Fibroblast of lung (primary cell): ENCODE measurements around the gene RTN4IP1. TPM values are rescaled to one million over a fixed set of nuclear protein-coding genes. Genes with fewer than 3 reads are reported as not detected.
"Not testable (repeated sequence)": the region's sequence is repeated elsewhere in the genome, so short reads cannot be mapped to it uniquely, and the experiment has no call there.

ENCODE experiments used
- DNase-seq, 2 donors: peaks; one replicate each; pipeline versions ENCODE4 v3.0.0 to v3.0.0-alpha.2; 2010; ENCODE audit warnings: low read depth in 2 of 2
- H2AFZ ChIP-seq: 2 replicates; pipeline ENCODE4 v1.5.1; 2012; ENCODE audit warnings: low read length, control low read depth, inconsistent platforms
- H3K27ac ChIP-seq: 2 replicates; pipeline ENCODE4 v1.5.1; 2011; ENCODE audit warnings: low read length, control low read depth; ENCODE audit not compliant: insufficient read depth
- H3K27me3 ChIP-seq: 2 replicates; pipeline ENCODE4 v1.5.1; 2011; ENCODE audit warnings: mild to moderate bottlenecking, low read length; ENCODE audit not compliant: control insufficient read depth, insufficient read depth
- H3K36me3 ChIP-seq: 2 replicates; pipeline ENCODE4 v1.5.1; 2011; ENCODE audit warnings: low read length; ENCODE audit not compliant: control insufficient read depth, insufficient read depth
- H3K4me1 ChIP-seq: 2 replicates; pipeline ENCODE4 v1.5.1; 2011; ENCODE audit warnings: low read length; ENCODE audit not compliant: control insufficient read depth, insufficient read depth; ENCODE audit errors: extremely low read depth
- H3K4me2 ChIP-seq: 2 replicates; pipeline ENCODE4 v1.5.1; 2011; ENCODE audit warnings: low read length, control low read depth; ENCODE audit not compliant: insufficient read depth; ENCODE audit errors: extremely low read depth
- H3K4me3 ChIP-seq, 4 experiments: fragments of 200-600 bp in 1 of 4; sonication (generic) in 1 of 4; replicated peaks in 1 of 4; 2 replicates each; pipeline ENCODE4 v1.5.1; 2011 to 2016; ENCODE audit warnings: low read length in 4 of 4, low read depth in 3 of 4, mild to moderate bottlenecking in 3 of 4, control low read depth in 2 of 4, inconsistent platforms in 1 of 4, mixed read lengths in 1 of 4; ENCODE audit not compliant: insufficient read depth in 1 of 4; ENCODE audit errors: control extremely low read depth in 1 of 4
- H3K79me2 ChIP-seq: 2 replicates; pipeline ENCODE4 v1.5.1; 2012; ENCODE audit warnings: mild to moderate bottlenecking, low read length, inconsistent platforms; ENCODE audit not compliant: control insufficient read depth, insufficient read depth
- H3K9ac ChIP-seq: 2 replicates; pipeline ENCODE4 v1.5.1; 2011; ENCODE audit warnings: mild to moderate bottlenecking, low read length, control low read depth; ENCODE audit not compliant: insufficient read depth
- H3K9me3 ChIP-seq: 2 replicates; pipeline ENCODE4 v1.5.1; 2012; ENCODE audit warnings: low read depth, low read length; ENCODE audit not compliant: control insufficient read depth, insufficient read depth
- H4K20me1 ChIP-seq: 2 replicates; pipeline ENCODE4 v1.5.1; 2011; ENCODE audit warnings: low read length; ENCODE audit not compliant: control insufficient read depth, insufficient read depth; ENCODE audit errors: extremely low read depth
- CTCF ChIP-seq, 2 donors: IDR thresholded peaks in 1 of 2; conservative IDR thresholded peaks in 1 of 2; 1 replicate in 1 of 2; 2 replicates in 1 of 2; pipeline ENCODE4 v1.5.1; 2011 to 2012; ENCODE audit warnings: low read length in 2 of 2, control low read depth in 1 of 2, inconsistent platforms in 1 of 2, low read depth in 1 of 2, mild to moderate bottlenecking in 1 of 2
- EZH2 ChIP-seq: IDR thresholded peaks from 2 replicates; pipeline ENCODE4 v1.5.1; 2012; ENCODE audit warnings: low read length, control low read depth, mild to moderate bottlenecking; ENCODE audit errors: missing control alignments
- polyA plus RNA-seq, 2 donors: library from polyadenylated mRNA; depleted of rRNA in 1 of 2; stranded (reverse) in 1 of 2; unstranded in 1 of 2; fragments of >200 nt; gene quantifications; 2 replicates each; pipeline ENCODE4 v1.2.1, GENCODE V29; 2011 to 2012; ENCODE audit warnings: missing spikeins in 1 of 2
- total RNA-seq: library from RNA; depleted of rRNA; stranded (reverse); fragments of >200 nt; gene quantifications from 2 replicates; pipeline ENCODE4 v1.2.1, GENCODE V29; 2014

Gene RTN4IP1
- total and polyA plus RNA-seq, 2 donors (not counting 1 experiment from before 2014, with no cell fraction given) = 8.4 to 9.2 TPM

GRCh38 chr6:106553440-106553839 lies 75.9 kb downstream of the RTN4IP1 start:
- TF ChIP-seq EZH2 (no peak), CTCF (conservative IDR thresholded peaks at IDR 0.05 in 1 of 2, IDR thresholded peaks at IDR 0.05 in 1 of 2; ENCODE audit: low read depth in 1 of 2, low read length in 2 of 2) (no peak)
- no peaks in the 10 kb centered on the region for H3K79me2 ChIP-seq
- no peaks in the 10 kb centered on the region for H3K9me3 ChIP-seq
- no peaks in the 10 kb centered on the region for H3K27me3 ChIP-seq
- H2AFZ ChIP-seq = no peak overlapping the region
- no peak overlapping the region for H3K27ac ChIP-seq
- H3K4me2 ChIP-seq = no peak overlapping the region
- H4K20me1 ChIP-seq = no peaks in the 10 kb centered on the region
- no peak for DNase-seq
- no peaks in the 10 kb centered on the region for H3K4me1 ChIP-seq
- no peaks in the 10 kb centered on the region for H3K36me3 ChIP-seq
- no peak overlapping the region for H3K9ac ChIP-seq
- no peak overlapping the region for H3K4me3 ChIP-seq

- H3K79me2 ChIP-seq = no peaks in the 10 kb centered on the region
- H3K36me3 ChIP-seq = no peaks in the 10 kb centered on the region
- no peak overlapping the region for H3K9ac ChIP-seq
- no peak overlapping the region for H3K4me3 ChIP-seq
- H2AFZ ChIP-seq = no peak overlapping the region
- DNase-seq = no peak
- no peak overlapping the region for H3K27ac ChIP-seq
- TF ChIP-seq CTCF (conservative IDR thresholded peaks at IDR 0.05 in 1 of 2, IDR thresholded peaks at IDR 0.05 in 1 of 2; ENCODE audit: low read depth in 1 of 2, low read length in 2 of 2) (no peak), EZH2 (no peak)
- H3K9me3 ChIP-seq = no peaks in the 10 kb centered on the region
- H3K27me3 ChIP-seq = no peaks in the 10 kb centered on the region
- no peak overlapping the region for H3K4me2 ChIP-seq
- H3K4me1 ChIP-seq = peaks cover 10% of the 10 kb centered on the region
- no peaks in the 10 kb centered on the region for H4K20me1 ChIP-seq
Measured at GRCh38 chr6:106551155-106551554, 78.1 kb downstream of the RTN4IP1 start.

GRCh38 chr6:106549521-106549920 lies 79.8 kb downstream of the RTN4IP1 start:
- H3K27me3 ChIP-seq = no peaks in the 10 kb centered on the region
- peaks cover 14% of the 10 kb centered on the region for H3K4me1 ChIP-seq
- TF ChIP-seq EZH2 (no peak), CTCF (conservative IDR thresholded peaks at IDR 0.05 in 1 of 2, IDR thresholded peaks at IDR 0.05 in 1 of 2; ENCODE audit: low read depth in 1 of 2, low read length in 2 of 2) (no peak)

GRCh38 chr6:106548926-106549455 lies 80.3 kb downstream of the RTN4IP1 start:
- not testable (repeated sequence) for H3K27ac ChIP-seq

More at GRCh38 chr6:106549521-106549920, 79.8 kb downstream of the RTN4IP1 start:
- no peaks in the 10 kb centered on the region for H4K20me1 ChIP-seq
- H3K9me3 ChIP-seq = no peaks in the 10 kb centered on the region
- no peaks in the 10 kb centered on the region for H3K79me2 ChIP-seq
- H3K27ac ChIP-seq = no peak overlapping the region
- DNase-seq = no peak
- H3K9ac ChIP-seq = no peak overlapping the region
- H2AFZ ChIP-seq = no peak overlapping the region
- no peaks in the 10 kb centered on the region for H3K36me3 ChIP-seq
- H3K4me2 ChIP-seq = no peak overlapping the region
- H3K4me3 ChIP-seq = no peak overlapping the region

More at GRCh38 chr6:106548926-106549455, 80.3 kb downstream of the RTN4IP1 start:
- H3K36me3 ChIP-seq, H3K4me3 ChIP-seq, DNase-seq, H3K79me2 ChIP-seq, H3K9me3 ChIP-seq, H3K27me3 ChIP-seq, H3K9ac ChIP-seq, H3K4me2 ChIP-seq, H2AFZ ChIP-seq, H4K20me1 ChIP-seq: not testable (repeated sequence)
- H3K4me1 ChIP-seq = peaks cover 14% of the 10 kb centered on the region
